Fibroblast of gingiva (primary cell): ENCODE data around the gene THTPA.
"Not testable (repeated sequence)": the region's sequence is repeated elsewhere in the genome, so short reads cannot be mapped to it uniquely, and the experiment has no call there.

Experiments
- DNase-seq: peaks from one replicate; pipeline ENCODE4 v3.0.0-alpha.2; 2011; ENCODE audit warnings: low read depth

The THTPA gene

GRCh38 chr14:23583761-23584526, 27.9 kb downstream of the THTPA start:
- DNase-seq = not testable (repeated sequence)

GRCh38 chr14:23584527-23585203, 28.6 kb downstream of the THTPA start:
- DNase-seq = not testable (repeated sequence)

- DNase-seq = peak; percentile 60
These were observed 33.0 kb downstream of the THTPA start for GRCh38 chr14:23588884-23589598.

- DNase-seq = no peak
These were observed 33.5 kb downstream of the THTPA start for GRCh38 chr14:23589606-23590005.

- DNase-seq = no peak
These were observed 34.1 kb downstream of the THTPA start for GRCh38 chr14:23590198-23590597.

- not testable (repeated sequence) for DNase-seq
These were observed 38.1 kb downstream of the THTPA start for GRCh38 chr14:23594191-23594590.

- no peak for DNase-seq
These were observed 44.2 kb downstream of the THTPA start for GRCh38 chr14:23600322-23600707.

- no peak for DNase-seq
These were observed 44.7 kb downstream of the THTPA start for GRCh38 chr14:23600806-23601205.

GRCh38 chr14:23601424-23601823, 45.4 kb downstream of the THTPA start:
- no peak for DNase-seq

- no peak for DNase-seq
These were observed 45.7 kb downstream of the THTPA start for GRCh38 chr14:23601845-23602180.

- DNase-seq = no peak
These were observed 46.4 kb downstream of the THTPA start for GRCh38 chr14:23602181-23603095.

- DNase-seq = no peak
These were observed 47.0 kb downstream of the THTPA start for GRCh38 chr14:23603103-23603502.

GRCh38 chr14:23604148-23604547, 48.1 kb downstream of the THTPA start:
- DNase-seq = no peak

- DNase-seq = no peak
These were observed 48.7 kb downstream of the THTPA start for GRCh38 chr14:23604675-23605170.

- no peak for DNase-seq
These were observed 50.0 kb downstream of the THTPA start for GRCh38 chr14:23605931-23606585.

GRCh38 chr14:23608454-23608853, 52.4 kb downstream of the THTPA start:
- DNase-seq = no peak

GRCh38 chr14:23609001-23609400, 52.9 kb downstream of the THTPA start:
- DNase-seq = no peak

GRCh38 chr14:23609411-23610089, 53.5 kb downstream of the THTPA start:
- DNase-seq = not testable (repeated sequence)
